GM19025 (cell line): ENCODE data around the gene DMWD.

ENCODE experiments used
- ATAC-seq: cut with Tn5 transposase; IDR thresholded peaks from one replicate; pipeline ENCODE4 v1.9.1; 2021; ENCODE audit warnings: mild to moderate bottlenecking, low read depth, moderate library complexity; ENCODE audit not compliant: unreplicated experiment

The DMWD gene

GRCh38 chr19:45772130-45772840, 20.4 kb downstream of the DMWD start:
- no peak for ATAC-seq

DNA sequence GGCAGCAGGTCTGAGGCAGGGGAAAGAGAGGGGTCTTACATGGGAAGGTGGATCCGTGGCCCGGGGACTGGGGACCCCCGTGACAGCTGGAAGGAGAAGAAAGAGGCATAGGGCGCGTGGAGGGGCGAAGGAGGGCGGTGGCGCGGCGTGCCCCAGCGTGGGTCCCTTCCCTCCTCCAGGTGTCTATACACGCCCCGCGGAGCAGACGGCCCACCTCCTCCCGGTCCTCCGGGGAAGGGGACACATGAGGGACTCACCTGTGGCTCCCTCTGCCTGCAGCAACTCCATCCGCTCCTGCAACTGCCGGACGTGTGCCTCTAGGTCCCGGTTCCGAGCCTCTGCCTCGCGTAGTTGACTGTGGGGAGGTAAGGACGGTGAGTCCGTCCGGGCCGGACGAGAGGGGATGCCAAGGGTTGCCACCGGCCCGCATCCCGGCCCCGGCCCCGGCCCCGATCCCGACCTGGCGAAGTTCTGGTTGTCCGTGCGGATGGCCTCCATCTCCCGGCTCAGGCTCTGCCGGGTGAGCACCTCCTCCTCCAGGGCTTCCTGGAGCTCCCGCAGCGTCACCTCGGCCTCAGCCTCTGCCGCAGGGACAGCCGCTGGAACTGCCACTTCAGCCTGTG, 21.2 kb downstream of the DMWD start:
- no peak for ATAC-seq

DNA sequence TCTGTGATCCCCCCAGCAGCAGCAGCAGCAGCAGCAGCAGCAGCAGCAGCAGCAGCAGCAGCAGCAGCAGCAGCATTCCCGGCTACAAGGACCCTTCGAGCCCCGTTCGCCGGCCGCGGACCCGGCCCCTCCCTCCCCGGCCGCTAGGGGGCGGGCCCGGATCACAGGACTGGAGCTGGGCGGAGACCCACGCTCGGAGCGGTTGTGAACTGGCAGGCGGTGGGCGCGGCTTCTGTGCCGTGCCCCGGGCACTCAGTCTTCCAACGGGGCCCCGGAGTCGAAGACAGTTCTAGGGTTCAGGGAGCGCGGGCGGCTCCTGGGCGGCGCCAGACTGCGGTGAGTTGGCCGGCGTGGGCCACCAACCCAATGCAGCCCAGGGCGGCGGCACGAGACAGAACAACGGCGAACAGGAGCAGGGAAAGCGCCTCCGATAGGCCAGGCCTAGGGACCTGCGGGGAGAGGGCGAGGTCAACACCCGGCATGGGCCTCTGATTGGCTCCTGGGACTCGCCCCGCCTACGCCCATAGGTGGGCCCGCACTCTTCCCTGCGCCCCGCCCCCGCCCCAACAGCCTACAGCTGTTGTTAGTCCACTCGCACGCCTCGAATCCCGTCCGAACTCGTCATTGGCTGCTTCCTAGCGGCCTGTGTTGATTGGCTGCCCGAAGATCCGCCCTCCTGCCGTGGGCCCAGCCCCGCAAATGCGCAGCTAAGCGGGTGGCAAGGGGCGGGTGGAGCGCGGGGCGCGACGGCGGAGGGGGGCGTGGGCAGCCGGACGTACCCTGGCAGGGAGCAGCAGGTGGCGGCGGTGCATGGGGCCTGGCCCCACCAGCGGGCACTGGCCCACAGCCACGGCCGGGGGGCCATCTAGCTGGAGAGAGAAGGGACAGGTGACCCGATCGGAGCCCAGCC, 22.2 kb downstream of the DMWD start:
- ATAC-seq: peak; percentile 48

GRCh38 chr19:45769821-45770191, 22.8 kb downstream of the DMWD start:
- no peak for ATAC-seq

GRCh38 chr19:45768984-45769782, 23.5 kb downstream of the DMWD start, which contains the start of gene SIX5:
Gene SIX5, minus strand, starts transcription at chr19:45769252. Its CDS starts 408 bp downstream, at chr19:45768844.
- ATAC-seq: peak; percentile 50

- no peak for ATAC-seq
Observed at GRCh38 chr19:45768655-45768983, 24.0 kb downstream of the DMWD start.

DNA sequence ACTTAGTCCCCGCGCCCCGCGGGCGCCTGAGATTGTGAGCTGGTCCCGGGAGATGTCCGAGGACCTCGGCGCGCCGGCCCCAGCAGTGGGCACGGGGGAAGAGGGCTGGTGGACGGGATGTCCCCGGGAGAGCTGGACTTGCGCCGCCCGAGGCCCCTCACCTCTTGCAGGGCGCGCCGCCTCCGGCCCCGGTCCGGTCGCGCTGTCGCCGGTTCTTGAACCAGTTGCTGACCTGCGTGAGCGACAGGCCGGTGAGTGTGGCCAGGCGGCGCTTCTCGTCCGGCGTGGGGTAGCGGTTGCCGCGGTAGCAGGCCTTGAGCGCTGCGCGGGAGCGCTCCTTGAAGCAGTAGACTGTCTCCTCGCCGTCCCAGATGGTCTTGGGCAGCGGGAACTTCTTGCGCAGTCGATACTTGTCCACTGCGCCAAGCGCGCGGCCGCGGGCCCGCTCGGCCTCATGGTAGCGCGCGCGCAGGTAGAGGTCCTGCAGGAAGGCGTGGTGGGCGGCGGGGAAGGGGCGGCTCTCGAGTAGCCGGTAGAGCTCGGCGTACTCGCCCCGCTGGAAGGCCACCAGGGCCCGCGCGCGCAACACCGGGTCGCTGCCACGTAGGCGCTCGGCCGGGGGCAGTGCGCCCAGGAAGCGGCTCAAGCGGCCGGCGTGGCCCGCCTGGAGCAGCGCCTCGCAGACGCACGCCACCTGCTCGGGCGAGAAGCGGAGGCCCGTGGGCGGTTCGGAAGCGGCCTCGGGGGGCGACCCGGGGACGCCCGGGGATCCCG, 24.6 kb downstream of the DMWD start:
- no peak for ATAC-seq

DNA sequence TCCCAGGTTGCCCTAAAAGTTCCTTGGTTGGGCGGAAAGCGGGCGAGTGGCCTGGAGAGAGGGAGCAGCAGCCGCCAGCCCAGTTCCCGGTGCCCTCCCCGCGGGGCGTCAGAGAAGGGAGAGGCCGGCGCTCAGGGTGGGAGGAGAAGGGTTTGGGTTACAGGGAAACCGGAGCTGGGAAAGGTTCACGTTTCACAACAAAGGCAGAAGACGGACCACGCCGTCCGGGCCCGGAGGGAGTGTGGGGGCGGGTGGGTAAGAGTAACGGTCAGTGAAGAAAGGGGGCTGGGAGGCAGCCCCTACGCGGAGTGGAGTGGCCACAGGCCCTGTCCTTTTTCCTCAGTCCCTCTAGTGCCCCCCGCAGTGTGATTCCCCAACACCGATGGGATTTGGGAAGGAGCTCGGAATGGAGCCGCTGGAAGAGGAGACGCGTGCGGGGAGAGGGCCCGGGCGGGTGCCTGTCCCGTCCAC, 25.2 kb downstream of the DMWD start:
- ATAC-seq: no peak

DNA sequence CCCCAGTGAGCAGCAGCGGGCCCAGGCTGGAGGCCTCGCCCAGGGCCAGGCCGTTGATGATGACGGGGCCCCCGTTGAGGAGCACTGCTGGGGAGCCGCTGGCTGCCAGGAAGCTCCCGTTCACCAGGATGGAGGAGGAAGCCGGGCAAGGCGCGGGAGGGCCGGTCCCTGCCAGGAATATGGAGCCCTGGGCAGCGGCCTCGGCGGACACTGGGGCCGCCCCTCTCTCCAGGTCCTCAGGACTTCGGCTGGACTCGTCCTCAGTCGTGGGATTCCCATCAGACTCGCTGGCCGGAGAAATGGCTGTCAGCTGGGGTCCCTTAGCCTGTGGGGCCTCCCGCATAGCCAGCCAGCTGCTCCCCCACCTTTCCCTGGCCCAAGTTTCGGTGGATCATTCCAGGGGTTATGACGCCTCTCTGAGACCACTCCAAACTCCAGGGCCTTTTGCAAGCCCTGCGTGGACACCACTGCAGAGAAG, 25.7 kb downstream of the DMWD start:
- ATAC-seq: no peak

DNA sequence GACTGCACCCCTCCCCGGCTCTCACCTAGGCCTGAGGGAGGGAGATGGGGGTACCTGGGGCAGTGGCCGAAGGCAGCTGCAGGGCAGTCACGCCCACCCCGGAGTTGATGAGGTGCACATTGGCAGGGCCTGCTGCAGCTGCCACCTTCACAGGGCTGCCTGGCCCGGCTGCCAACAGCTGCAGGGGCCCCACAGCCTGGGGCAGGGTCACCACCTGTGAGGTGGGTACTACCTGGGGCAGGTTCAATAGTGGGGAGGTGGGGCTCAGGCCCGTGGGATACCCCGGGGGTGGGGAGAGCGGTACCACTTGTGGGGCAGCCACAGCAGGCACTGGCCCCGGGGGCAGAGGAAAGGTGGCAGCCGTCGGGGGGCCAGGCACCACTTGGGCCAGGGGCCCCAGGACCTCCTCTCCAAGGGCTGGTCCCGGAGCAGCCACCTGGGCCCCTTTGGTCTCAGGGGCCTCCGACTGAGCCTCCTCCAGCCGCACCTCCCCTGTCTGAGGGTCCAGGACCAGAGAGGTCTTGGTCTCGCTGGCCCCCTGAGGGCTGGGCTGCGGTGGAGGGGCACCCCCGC, 26.3 kb downstream of the DMWD start:
- no peak for ATAC-seq

DNA sequence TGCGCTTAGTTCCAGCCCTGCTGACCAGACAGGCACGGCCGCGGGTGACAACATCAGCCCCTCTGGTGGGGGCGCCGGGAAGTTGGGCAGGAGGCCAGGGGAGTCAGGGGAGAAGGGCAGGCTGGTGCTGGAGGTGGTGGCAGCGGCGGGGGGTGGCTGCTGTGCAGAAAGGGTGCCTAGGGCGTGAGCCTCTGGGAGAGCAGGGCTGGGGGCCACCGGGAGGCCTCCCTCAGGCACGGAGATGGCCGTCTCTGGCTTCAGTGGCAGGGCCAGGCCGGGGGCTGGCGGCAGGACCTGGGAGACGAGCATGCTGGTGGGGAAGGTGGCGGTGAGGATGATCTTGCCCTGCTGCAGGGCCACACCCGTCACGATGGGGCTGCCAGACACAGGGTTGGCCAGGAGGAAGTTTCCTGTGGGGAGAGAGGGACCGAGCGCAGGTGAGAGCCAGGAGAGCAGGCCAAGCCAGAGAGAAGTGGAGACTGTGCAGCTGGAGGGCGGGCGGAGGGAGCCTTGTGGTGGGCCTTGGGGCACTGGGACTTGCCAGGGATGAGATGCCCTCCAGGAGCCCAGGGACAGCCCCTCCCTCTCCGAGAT, 26.8 kb downstream of the DMWD start:
- no peak for ATAC-seq

GRCh38 chr19:45764945-45765701, 27.5 kb downstream of the DMWD start:
- ATAC-seq: no peak

- ATAC-seq: no peak
Observed at GRCh38 chr19:45764475-45764874, 28.2 kb downstream of the DMWD start.

DNA sequence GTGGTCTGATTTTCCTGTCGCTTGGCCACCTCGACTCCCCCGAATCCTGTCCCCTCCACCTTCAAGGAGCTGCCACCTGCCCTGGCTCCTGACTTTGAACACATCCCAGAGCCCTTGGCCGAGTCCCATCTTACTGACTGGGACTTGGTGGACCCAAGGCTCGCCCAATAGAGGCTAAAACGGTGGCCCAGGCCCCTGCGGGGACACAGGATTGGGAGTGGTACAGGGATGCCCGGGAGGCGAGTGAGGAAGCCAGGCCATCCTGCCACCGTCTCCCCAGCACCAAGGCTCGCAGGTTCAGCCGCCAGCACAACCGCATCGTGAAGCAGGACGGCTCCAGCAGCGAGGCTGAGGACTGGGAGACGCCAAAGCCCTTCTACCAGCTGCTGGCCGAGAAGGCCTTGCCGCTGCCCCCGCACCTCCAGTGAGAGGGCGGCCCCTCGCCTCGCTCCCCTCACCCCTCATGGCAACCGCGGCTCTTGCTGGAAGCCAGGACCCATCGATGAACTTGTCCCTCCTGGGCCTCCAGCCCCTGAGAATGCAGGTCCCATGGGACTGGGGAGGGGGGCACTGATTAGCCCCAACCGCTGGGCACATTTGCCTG, 28.9 kb downstream of the DMWD start:
- no peak for ATAC-seq

DNA sequence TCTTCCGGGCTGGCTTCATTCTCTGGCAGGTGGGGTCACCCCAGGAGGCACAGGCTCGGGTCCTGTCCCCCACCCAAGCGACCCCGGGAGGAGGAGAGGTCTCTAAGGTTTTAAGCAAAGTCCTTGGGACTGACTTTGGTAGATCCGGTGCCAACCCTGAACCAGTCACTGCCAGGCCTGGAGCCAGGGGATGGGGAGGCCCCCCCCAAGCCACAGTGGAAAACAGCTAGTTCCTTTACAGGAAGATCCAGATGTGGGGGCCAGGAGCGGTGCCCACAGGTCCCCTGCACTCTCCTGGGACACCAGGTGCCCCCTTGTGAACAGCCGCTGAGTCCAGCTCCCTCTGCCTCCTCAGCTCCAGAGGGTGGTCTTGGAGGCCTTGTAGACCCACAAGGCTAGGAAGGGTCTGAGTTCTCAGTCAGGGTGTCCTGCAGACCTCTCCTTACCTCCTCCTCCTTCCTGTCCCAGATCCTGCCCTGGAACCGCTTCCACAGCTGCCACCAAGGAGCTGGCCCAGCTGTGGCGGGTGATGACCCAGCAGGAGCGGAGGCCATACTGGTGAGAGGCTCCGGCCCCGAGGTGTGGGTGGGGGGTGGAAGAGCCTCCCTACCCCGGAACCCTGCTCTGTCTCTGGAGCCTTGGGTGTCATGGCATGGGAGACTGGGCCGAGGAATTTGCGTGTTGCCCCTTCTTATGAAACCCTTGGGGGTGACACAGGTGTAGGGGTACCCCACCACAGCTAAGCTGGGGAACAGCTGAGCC, 29.6 kb downstream of the DMWD start:
- no peak for ATAC-seq

DNA sequence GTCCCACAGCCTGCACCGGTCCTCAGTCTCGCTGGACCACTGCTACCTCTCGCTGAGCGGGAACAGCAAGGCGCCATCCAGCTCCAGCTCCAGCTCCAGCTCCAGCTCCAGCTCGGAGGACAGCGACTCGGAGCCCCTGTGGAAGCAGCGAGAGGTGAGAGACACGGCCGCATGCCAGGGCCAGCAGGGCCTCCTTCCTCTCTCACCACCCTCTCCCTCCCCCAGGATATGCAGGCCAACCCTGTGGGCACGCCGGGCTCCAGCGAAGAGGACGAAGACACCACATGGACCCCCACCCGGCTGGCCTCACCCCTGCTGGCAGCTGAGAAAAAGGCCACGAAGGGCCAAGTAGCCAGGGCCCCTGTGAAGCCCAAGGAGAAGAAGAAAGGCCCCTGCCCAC, 30.9 kb downstream of the DMWD start:
- ATAC-seq: no peak

- no peak for ATAC-seq
Observed at GRCh38 chr19:45758921-45759320, 33.7 kb downstream of the DMWD start.
